Kidney epithelial cell (primary cell): Measurements from ENCODE around the gene ADAMTS18. TPM values are rescaled to one million over a fixed set of nuclear protein-coding genes. Genes with fewer than 3 reads are reported as not detected.
A peak's percentile ranks its signal among the peaks of the same experiment; 100 is the strongest.

Experiments used
- DNase-seq: peaks from one replicate; pipeline ENCODE4 v3.0.0-alpha.2; 2010; ENCODE audit warnings: low read depth
- H3K27me3 ChIP-seq: 2 replicates; pipeline ENCODE4 v1.6.0; 2011; ENCODE audit warnings: low read length; ENCODE audit not compliant: control insufficient read depth, insufficient read depth
- H3K36me3 ChIP-seq: 2 replicates; pipeline ENCODE4 v1.5.1; 2011; ENCODE audit warnings: low read length; ENCODE audit not compliant: control insufficient read depth, insufficient read depth
- H3K4me3 ChIP-seq: 2 replicates; pipeline ENCODE4 v1.5.1; 2011; ENCODE audit warnings: low read depth, mild to moderate bottlenecking, control low read depth, low read length
- total RNA-seq: library from RNA; depleted of rRNA; stranded (reverse); fragments of >200 nt; gene quantifications from 2 replicates; pipeline ENCODE4 v1.2.3, GENCODE V29; 2015
- TF ChIP-seq, protein P1 (sequence below): IDR thresholded peaks from 2 replicates; pipeline ENCODE4 v1.5.1; 2011; ENCODE audit warnings: mild to moderate bottlenecking, moderate library complexity, low read length, control low read depth, inconsistent platforms; ENCODE audit not compliant: insufficient read depth, poor library complexity, severe bottlenecking

Gene ADAMTS18, protein sequence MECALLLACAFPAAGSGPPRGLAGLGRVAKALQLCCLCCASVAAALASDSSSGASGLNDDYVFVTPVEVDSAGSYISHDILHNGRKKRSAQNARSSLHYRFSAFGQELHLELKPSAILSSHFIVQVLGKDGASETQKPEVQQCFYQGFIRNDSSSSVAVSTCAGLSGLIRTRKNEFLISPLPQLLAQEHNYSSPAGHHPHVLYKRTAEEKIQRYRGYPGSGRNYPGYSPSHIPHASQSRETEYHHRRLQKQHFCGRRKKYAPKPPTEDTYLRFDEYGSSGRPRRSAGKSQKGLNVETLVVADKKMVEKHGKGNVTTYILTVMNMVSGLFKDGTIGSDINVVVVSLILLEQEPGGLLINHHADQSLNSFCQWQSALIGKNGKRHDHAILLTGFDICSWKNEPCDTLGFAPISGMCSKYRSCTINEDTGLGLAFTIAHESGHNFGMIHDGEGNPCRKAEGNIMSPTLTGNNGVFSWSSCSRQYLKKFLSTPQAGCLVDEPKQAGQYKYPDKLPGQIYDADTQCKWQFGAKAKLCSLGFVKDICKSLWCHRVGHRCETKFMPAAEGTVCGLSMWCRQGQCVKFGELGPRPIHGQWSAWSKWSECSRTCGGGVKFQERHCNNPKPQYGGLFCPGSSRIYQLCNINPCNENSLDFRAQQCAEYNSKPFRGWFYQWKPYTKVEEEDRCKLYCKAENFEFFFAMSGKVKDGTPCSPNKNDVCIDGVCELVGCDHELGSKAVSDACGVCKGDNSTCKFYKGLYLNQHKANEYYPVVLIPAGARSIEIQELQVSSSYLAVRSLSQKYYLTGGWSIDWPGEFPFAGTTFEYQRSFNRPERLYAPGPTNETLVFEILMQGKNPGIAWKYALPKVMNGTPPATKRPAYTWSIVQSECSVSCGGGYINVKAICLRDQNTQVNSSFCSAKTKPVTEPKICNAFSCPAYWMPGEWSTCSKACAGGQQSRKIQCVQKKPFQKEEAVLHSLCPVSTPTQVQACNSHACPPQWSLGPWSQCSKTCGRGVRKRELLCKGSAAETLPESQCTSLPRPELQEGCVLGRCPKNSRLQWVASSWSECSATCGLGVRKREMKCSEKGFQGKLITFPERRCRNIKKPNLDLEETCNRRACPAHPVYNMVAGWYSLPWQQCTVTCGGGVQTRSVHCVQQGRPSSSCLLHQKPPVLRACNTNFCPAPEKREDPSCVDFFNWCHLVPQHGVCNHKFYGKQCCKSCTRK (N-terminal part only)
- 0.75 and 2.0 TPM in 2 replicates for total RNA-seq

DNA sequence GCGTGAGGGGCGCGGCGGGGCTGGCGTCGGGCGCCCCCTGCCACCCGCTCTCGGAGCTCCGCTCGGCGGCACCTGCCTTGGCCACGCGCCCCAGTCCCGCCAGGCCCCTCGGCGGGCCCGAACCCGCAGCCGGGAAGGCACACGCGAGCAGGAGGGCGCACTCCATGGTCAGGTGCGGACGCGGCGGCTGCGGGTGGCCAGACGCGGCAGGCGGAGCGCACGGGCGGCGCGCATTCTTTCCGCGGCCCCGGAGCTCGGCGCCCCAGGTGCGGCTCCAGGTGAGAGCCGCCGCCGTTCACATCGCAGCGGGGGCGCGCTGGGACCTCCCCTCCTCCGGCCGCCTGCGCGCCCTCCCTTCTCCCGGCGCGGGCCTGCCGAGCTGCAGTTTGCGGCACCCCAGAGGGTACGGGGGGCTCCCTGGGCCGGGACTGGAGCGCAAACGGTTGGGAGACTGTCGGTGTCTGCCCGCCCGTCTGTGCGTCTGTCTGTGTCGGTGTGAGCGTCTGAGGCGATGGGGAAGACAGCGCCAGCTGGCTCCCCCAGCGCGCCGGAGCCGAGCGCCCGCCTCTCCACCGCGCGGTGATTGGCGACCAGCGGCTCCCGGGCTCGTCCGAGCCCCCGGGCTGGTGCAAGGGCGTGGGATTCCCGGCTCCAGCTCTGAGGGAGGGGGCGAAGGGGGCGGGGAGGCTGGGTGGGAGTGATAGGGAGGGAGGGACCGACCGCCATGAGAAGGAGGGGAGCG lies at the start of gene ADAMTS18:
ADAMTS18 (minus strand) TSS at position 505 of the 742 bp plus-strand sequence; CDS start at position 166, 339 bp downstream.
- TF ChIP-seq, protein P1, sequence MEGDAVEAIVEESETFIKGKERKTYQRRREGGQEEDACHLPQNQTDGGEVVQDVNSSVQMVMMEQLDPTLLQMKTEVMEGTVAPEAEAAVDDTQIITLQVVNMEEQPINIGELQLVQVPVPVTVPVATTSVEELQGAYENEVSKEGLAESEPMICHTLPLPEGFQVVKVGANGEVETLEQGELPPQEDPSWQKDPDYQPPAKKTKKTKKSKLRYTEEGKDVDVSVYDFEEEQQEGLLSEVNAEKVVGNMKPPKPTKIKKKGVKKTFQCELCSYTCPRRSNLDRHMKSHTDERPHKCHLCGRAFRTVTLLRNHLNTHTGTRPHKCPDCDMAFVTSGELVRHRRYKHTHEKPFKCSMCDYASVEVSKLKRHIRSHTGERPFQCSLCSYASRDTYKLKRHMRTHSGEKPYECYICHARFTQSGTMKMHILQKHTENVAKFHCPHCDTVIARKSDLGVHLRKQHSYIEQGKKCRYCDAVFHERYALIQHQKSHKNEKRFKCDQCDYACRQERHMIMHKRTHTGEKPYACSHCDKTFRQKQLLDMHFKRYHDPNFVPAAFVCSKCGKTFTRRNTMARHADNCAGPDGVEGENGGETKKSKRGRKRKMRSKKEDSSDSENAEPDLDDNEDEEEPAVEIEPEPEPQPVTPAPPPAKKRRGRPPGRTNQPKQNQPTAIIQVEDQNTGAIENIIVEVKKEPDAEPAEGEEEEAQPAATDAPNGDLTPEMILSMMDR, result no peak
- Histone ChIP-seq H3K36me3 (no peaks in the 10 kb centered on the region), H3K4me3 (peak within 1 kb of the TSS; percentile 46), H3K27me3 (peaks cover 12% of the 10 kb centered on the region)
- DNase-seq, result no peak

DNA sequence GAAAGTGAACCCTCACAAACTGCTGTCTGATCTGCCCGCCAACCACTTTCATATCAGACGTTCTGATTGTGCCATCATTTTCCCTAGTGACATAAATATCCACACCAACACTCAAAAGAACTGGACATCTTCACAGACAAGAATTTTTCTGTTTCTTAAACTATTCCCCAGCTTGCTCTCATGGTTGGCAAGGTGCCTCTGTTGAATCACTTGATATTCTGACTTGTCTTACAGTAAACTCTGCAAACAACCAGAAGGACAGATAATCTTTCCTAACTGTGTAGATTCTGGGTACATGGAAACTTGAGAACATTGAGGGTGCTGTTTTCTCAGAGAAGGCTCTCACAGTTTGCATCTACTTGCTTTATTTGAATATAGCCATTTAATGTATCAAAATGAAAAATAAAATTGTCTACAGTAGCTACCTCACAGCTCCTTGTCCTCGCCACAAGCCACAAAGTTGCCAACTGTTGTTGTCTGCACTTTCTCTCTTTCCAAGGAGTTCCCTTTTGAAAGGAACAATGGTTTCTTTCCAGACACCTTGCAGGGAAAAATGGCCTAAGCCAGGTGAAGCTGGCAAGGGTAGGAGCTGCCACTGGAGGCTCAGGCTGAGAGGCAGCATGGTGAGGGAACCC lies 46.0 kb upstream of the ADAMTS18 start:
- Histone ChIP-seq H3K27me3 (no peaks in the 10 kb centered on the region), H3K36me3 (no peaks in the 10 kb centered on the region), H3K4me3 (no peak overlapping the region)
- TF ChIP-seq, protein P1, result no peak
- DNase-seq, result no peak

DNA sequence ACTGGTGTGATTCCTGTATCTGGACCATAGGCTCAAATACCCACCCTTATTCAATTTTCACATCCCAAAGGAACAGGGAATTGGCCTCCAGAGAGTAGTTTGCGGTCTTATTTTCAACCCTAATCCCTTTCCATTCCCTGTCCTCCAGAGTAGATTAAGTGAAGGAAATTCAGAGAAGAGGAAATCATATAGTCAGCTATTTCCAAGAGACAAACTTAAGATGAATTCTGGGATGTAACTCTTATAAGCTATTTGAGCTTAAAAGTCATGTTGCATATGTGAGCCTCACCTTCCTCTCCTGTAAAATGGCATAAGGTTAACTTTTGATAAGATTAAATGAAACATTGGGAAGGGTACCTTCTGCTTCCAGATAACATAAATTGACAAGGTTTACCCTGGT lies 37.4 kb upstream of the ADAMTS18 start:
- no peaks in the 10 kb centered on the region for H3K36me3 ChIP-seq
- H3K4me3 ChIP-seq, result no peak overlapping the region
- no peaks in the 10 kb centered on the region for H3K27me3 ChIP-seq
- DNase-seq, result no peak
- TF ChIP-seq, protein P1, result no peak

GRCh38 chr16:77470851-77471250 lies 36.0 kb upstream of the ADAMTS18 start:
- H3K27me3 ChIP-seq, result no peaks in the 10 kb centered on the region
- TF ChIP-seq, protein P1, result no peak
- H3K36me3 ChIP-seq, result no peaks in the 10 kb centered on the region
- no peak for DNase-seq
- H3K4me3 ChIP-seq, result no peak overlapping the region

DNA sequence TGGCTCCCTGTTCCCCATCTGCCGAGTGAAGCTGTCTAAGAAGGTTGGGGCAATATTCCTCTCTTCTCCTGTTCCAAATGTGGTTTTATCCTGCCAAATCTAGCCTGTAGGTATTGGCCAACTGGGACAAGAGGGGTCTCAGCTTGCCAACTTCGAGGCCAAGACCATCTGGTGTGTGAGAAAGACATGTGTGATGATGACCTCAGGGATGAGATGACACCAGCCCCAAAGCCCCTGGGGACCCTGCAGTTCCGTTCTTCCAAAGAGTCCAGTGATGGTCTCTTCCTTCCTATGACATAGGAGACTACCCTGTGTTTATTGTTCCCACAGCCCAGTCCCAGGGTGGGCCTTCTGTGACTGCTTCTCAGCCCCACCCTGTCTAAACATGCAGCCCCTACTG lies 34.8 kb upstream of the ADAMTS18 start:
- DNase-seq, result no peak
- Histone ChIP-seq H3K27me3 (no peaks in the 10 kb centered on the region), H3K4me3 (no peak overlapping the region), H3K36me3 (no peaks in the 10 kb centered on the region)
- TF ChIP-seq, protein P1, result no peak
